ENCODE results near the gene CFD.
"Not testable (repeated sequence)": the region's sequence is repeated elsewhere in the genome, so short reads cannot be mapped to it uniquely, and the experiment has no call there.

CFD gene

DNA sequence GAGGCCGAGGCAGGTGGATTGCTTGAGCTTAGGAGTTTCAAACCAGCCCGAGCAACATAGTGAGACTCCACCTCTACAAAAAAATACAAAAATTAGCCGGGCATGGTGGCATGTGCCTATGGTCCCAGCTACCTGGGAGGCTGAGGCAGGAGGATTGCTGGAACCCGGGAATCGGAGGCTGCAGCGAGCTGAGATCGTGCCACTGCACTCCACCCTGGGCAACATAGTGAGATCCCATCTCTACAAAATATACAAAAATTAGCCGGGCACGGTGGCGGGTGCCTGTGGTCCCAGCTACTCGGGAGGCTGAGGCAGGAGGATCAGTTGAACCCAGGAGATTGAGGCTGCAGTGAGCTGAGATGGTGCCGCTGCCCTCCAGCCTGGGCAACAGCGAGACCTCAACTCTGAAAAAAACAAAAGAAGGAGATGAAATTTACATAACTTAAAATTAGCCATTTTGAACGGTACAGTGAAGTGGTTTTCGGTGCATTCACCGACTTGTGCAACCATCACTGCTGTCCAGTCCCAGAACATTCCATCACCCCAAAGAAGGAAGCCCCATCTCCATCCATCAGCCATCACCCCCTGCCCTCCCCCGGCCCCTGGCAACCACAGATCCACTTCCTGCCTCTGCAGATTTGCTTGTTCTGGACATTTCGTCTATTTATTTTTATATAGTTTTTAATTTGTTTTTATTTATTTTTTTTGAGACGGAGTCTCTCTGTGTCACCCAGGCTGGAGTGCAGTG, 33.4 kb upstream of the CFD start:
- no peak for DNase-seq (ENCODE audit: low spot score)

DNA sequence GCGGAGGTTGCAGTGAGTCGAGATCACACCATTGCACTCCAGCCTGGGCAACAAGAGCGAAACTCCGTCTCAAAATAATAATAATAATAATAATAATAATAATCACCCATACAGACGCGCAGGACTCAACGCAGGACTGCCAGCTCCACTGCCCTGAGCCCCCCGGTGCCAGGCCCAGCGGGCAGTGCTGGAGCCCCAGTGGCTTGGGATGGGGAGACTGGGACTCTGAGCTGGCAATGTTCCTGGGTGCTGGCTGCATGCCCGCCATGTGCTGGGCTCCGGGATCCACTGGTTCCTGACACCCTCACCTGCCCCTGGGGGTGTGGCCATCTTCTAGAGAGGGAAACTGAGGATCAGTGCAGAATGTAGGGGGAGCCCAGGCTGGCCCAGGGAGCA, 32.2 kb upstream of the CFD start:
- no peak for DNase-seq (ENCODE audit: low spot score)

DNA sequence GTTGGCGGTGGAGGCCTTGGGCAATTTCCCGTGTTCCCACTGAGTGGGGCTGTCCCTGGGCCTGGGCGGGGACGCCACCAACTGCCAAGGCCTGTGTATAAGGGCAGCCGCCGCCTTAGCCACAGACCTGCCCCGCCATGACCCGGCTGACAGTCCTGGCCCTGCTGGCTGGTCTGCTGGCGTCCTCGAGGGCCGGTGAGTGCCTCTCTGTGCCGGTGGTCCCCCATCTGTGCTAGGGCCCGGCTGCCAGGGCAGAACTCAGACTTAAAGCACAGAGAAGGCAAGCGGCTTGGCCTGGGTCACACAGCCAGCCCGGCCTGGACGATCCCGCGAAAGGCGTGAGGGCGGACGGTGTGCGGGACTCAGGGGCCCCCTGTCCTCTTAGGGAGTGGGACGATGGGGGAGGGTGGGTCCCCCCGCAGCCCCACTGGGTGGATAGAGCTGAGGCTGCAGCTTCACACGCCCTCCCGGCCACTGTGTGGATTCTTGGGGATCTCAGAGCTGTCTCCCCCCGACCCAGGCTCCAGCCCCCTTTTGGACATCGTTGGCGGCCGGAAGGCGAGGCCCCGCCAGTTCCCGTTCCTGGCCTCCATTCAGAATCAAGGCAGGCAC, 31.6 kb upstream of the CFD start, which contains the start of gene AZU1:
Gene AZU1, plus strand, starts transcription at position 128 of the 612 bp plus-strand sequence. Its CDS starts 10 bp downstream, at position 138.
- DNase-seq (ENCODE audit: low spot score): no peak

DNA sequence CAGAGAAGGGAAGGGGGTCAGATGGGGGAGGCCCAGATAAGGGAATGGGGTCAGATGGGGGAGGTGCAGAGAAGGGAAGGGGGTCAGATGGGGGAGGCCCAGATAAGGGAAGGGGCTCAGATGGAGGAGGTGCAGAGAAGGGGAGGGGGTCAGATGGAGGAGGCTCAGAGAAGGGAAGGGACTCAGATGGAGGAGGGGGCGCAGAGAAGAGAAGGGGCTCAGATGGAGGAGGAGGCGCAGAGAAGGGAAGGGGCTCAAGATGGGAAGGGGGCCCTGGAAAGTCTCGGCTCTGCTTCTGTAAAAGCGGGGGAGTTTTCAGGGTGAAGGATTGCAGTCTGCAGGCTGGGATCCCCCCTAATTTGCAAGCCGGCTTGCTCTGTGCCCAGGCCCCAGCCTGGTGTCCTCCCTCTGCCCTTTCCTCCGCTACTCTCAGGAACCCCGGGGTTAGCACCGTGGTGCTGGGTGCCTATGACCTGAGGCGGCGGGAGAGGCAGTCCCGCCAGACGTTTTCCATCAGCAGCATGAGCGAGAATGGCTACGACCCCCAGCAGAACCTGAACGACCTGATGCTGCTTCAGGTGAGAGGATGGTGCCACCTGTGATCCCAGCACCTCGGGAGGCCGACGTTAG, 30.2 kb upstream of the CFD start:
- DNase-seq (ENCODE audit: low spot score): no peak

DNA sequence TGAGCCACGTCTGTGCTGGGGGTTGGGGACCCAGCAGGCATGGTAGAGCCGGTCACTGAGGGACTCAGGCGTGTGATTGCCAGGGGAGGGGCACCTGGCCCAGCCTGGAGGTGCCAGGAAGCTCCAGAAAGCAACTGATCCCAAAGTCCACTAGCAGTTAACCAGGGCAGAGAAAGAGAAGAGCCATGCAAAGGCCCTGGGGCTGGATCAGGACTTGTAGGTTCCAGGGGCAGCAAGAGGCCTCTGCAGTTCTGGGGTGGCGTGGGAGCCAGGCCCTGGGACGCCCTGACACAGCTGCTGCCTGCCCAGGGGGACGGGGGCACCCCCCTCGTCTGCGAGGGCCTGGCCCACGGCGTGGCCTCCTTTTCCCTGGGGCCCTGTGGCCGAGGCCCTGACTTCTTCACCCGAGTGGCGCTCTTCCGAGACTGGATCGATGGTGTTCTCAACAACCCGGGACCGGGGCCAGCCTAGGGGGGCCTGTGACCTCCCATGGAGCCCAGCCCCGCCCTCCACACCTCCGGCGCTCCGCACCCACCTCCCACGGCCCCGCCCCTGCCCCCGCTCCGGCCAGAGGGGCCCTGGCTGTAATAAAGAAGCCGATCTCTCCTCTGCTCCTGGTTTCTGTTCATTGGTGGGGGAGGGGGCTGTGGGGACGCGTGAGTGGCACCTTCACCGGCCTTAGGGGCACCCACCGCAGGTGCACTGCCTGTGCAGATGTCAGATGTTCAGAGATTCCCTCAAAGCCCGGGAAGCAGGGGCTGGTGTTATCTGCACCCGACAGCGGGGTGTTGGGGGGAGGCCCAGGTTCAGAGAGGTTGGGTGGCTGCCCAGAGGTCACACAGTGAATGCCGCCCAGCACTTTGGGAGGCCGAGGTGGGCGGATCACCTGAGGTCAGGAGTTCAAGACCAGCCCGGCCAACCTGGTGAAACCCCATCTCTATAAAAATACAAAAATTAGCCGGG, 27.8 kb upstream of the CFD start:
- DNase-seq (ENCODE audit: low spot score): no peak

DNA sequence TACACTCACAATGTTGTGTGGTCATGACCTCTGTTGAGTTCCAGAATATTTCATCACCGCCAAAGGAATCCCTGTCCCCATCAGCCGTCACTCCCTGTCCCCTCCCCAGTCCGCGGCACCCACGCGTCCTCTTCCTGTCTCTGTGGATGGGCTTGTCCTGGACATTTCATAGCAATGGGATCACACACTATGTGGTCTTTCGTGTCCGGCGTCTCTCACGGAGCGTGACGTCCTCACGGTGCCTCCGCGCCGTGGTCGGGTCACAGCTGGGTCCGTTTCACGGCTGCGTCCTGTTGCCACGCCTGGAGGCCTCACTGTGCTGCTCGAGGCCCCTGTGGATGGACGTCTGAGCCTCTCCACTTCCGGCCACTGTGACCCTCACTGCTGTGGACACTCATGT, 25.2 kb upstream of the CFD start:
- DNase-seq (ENCODE audit: low spot score): no peak

- no peak for DNase-seq (ENCODE audit: low spot score)
Observed at GRCh38 chr19:835210-835810, 24.2 kb upstream of the CFD start.

DNA sequence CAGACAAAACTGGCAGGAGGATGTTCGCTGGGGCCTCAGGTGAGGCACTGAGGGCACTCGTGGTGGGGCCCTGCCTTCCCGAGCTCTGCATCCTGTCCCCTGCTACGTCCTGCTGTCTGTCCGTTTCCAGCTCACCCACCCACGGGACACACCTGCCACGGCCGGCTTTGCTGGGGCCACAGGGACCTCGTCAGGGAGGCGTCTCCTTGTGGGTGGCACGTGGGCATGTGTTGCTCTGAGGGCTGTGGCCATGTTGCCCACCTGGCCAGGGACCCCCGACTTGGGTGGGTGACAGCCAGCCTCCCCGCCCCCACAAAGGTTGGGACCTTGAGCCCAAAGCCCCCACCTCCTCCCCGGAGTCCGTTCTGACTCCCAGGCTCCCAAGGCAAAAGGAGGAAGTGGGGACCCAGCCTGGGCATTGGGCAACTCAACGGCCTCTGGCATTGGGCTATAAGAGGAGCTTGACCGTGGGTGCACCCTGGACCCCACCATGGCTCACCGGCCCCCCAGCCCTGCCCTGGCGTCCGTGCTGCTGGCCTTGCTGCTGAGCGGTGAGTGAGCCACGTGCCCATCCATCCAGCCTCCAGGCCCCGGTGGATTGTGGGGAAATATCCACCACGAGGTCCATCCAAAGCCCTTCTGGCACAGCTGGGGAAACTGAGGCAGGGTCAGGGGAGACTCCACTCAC, 18.8 kb upstream of the CFD start, which contains the start of gene PRTN3:
Gene PRTN3, plus strand, starts transcription at position 481 of the 688 bp plus-strand sequence. Its CDS starts 10 bp downstream, at position 491.
- DNase-seq (ENCODE audit: low spot score): no peak

DNA sequence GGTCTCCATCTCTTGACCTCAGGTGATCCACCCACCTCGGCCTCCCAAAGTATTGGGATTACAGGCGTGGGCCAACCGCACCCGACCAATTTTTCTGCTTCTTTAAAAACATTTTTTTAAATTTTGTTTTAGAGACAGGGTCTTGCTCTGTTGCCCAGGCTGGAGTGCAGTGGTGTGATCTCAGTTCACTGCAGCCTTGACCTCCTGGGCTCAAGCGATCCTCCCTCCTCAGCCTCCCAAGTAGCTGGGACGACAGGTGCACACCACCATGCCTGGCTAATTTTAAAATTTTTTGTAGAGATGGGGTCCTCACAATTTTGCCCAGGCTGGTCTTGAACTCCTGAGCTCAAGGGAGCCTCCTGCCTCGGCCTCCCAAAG, 16.7 kb upstream of the CFD start:
- not testable (repeated sequence) for DNase-seq (ENCODE audit: low spot score)

GRCh38 chr19:843180-843835, 16.2 kb upstream of the CFD start:
- peak; percentile 72 for DNase-seq (ENCODE audit: low spot score)

DNA sequence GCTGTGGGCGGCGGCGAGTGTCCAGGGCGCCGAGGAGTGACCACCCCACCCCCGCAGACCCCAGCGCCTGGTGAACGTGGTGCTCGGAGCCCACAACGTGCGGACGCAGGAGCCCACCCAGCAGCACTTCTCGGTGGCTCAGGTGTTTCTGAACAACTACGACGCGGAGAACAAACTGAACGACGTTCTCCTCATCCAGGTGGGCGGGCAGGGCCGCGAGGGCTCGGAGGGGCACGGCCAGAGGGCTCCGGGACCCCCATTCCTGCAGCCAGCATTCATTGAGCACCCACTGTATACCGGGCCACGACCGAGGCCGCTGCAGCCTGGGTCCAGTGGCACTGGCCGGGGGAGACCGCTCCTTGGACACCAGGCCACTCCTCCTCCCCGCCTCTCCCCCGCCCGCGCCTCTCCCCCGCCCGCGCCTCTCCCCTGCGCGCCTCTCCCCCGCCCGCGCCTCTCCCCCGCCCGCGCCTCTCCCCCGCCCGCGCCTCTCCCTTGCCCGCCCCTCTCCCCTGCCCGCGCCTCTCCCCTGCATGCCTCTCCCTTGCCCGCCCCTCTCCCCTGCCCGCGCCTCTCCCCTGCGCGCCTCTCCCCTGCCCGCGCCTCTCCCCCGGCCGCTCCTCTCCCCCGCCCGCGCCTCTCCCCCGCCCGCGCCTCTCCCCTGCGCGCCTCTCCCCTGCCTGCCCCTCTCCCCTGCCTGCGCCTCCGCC, 15.5 kb upstream of the CFD start:
- no peak for DNase-seq (ENCODE audit: low spot score)

- no peak for DNase-seq (ENCODE audit: low spot score)
Observed at GRCh38 chr19:844546-844971, 14.9 kb upstream of the CFD start.

GRCh38 chr19:845707-846521, 13.6 kb upstream of the CFD start:
- no peak for DNase-seq (ENCODE audit: low spot score)

DNA sequence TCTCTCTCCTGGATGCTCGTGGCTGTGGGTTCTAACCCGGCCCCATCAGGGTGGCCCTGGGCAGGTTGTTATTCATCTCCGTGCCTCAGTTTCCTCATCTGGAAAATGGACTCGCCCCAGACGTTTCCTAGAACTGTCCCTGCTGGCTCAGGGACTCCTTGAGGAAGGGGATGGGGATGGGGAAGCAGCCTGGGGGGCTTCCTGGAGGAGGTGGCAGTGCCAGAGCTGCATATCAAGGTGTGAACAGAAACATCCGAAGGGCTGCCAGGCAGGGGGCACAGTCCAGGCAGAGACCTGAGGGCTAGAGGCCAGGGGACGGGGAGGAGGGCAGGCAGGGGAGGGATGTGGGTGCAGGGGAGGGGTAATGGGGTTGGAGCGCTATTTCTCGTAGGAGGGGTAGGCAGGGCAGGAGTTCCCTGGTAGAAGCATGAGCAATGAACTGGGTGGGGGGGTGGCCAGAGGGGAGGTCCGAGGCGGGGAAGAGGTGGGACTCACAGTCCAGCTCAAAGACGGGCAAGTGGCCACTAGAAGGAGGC, 11.0 kb upstream of the CFD start:
- DNase-seq (ENCODE audit: low spot score): no peak

GRCh38 chr19:849195-849594, 10.3 kb upstream of the CFD start:
- not testable (repeated sequence) for DNase-seq (ENCODE audit: low spot score)

DNA sequence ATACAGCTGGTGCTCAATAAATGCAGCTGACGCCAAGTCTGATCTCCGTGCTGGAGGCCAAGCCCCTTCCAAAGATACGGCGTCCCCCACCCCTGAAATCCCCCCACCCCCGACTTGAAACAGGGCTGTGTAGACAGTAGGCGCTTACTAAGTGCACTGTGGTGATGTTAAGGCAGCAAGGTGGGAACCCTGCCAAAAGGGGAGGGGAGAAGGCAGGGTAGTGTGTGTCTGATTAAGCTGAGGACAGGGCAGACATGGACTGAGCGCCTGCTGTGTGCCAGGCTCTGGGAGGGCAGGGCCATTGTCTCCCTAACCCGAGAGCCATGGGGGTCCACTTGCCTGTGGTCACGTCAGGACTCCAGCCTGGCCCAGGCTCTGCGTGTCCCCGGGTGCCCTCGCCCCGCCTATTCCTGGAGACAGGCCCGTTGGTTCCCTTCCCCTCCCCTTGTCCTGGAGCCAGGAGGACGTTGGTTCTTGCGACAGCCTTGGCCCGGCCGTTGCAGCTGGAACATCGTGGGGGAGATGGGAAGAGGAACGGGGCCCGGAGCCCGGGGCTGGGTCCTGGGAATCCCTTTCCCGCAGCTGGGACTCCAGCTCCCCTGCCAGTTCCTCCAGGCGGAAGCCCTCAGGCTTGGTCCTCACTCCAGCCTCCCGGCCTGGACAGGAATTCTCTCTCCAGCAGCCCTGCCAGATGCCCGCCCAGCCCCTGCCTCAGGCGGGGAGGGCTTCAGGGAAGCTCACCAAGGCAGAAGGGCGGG, 9.1 kb upstream of the CFD start:
- DNase-seq (ENCODE audit: low spot score): peak; percentile 65

DNA sequence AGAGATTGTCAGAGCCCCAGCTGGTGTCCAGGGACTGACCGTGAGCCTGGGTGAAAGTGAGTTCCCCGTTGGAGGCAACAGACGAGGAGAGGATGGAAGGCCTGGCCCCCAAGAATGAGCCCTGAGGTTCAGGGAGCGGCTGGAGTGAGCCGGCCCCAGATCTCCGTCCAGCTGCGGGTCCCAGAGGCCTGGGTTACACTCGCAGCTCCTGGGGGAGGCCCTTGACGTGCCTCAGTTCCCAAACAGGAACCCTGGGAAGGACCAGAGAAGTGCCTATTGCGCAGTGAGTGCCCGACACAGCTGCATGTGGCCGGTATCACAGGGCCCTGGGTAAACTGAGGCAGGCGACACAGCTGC, 8.5 kb upstream of the CFD start:
- no peak for DNase-seq (ENCODE audit: low spot score)
